ENCODE data around the gene C9.
"Not testable (repeated sequence)": the region's sequence is repeated elsewhere in the genome, so short reads cannot be mapped to it uniquely, and the experiment has no call there.

Gene C9

GRCh38 chr5:39373791-39374190 lies 9.5 kb upstream of the C9 start:
- no peak for DNase-seq (ENCODE audit: low read depth, low spot score)

GRCh38 chr5:39371367-39371635 lies 7.0 kb upstream of the C9 start:
- DNase-seq (ENCODE audit: low read depth, low spot score): no peak

GRCh38 chr5:39370555-39371366 lies 6.5 kb upstream of the C9 start:
- no peak for DNase-seq (ENCODE audit: low read depth, low spot score)

GRCh38 chr5:39369123-39369815 lies 5.0 kb upstream of the C9 start:
- no peak for DNase-seq (ENCODE audit: low read depth, low spot score)

- no peak for DNase-seq (ENCODE audit: low read depth, low spot score)
Observed at GRCh38 chr5:39368116-39368515, 3.8 kb upstream of the C9 start.

GRCh38 chr5:39367711-39368110 lies 3.4 kb upstream of the C9 start:
- no peak for DNase-seq (ENCODE audit: low read depth, low spot score)

- no peak for DNase-seq (ENCODE audit: low read depth, low spot score)
Observed at GRCh38 chr5:39363217-39363616, 1.1 kb downstream of the C9 start.

GRCh38 chr5:39362646-39363045 lies 1.6 kb downstream of the C9 start:
- no peak for DNase-seq (ENCODE audit: low read depth, low spot score)

GRCh38 chr5:39361306-39361705 lies 3.0 kb downstream of the C9 start:
- no peak for DNase-seq (ENCODE audit: low read depth, low spot score)

- no peak for DNase-seq (ENCODE audit: low read depth, low spot score)
Observed at GRCh38 chr5:39360471-39361111, 3.7 kb downstream of the C9 start.

GRCh38 chr5:39356263-39356662 lies 8.0 kb downstream of the C9 start:
- DNase-seq (ENCODE audit: low read depth, low spot score): no peak

GRCh38 chr5:39355324-39355723 lies 9.0 kb downstream of the C9 start:
- no peak for DNase-seq (ENCODE audit: low read depth, low spot score)

GRCh38 chr5:39353717-39354399 lies 10.4 kb downstream of the C9 start:
- no peak for DNase-seq (ENCODE audit: low read depth, low spot score)

- DNase-seq (ENCODE audit: low read depth, low spot score): no peak
Observed at GRCh38 chr5:39352951-39353350, 11.3 kb downstream of the C9 start.

GRCh38 chr5:39352170-39352569 lies 12.1 kb downstream of the C9 start:
- DNase-seq (ENCODE audit: low read depth, low spot score): no peak

GRCh38 chr5:39349484-39349883 lies 14.8 kb downstream of the C9 start:
- DNase-seq (ENCODE audit: low read depth, low spot score): no peak

GRCh38 chr5:39342460-39342859 lies 21.8 kb downstream of the C9 start:
- no peak for DNase-seq (ENCODE audit: low read depth, low spot score)

- no peak for DNase-seq (ENCODE audit: low read depth, low spot score)
Observed at GRCh38 chr5:39341896-39342295, 22.4 kb downstream of the C9 start.

GRCh38 chr5:39340506-39340905 lies 23.8 kb downstream of the C9 start:
- DNase-seq (ENCODE audit: low read depth, low spot score): no peak

GRCh38 chr5:39337252-39337915 lies 26.9 kb downstream of the C9 start:
- DNase-seq (ENCODE audit: low read depth, low spot score): no peak

GRCh38 chr5:39334296-39334695 lies 30.0 kb downstream of the C9 start:
- DNase-seq (ENCODE audit: low read depth, low spot score): not testable (repeated sequence)

- DNase-seq (ENCODE audit: low read depth, low spot score): no peak
Observed at GRCh38 chr5:39333104-39333503, 31.2 kb downstream of the C9 start.
